Osteoblast (primary cell): Measurements from ENCODE around the gene CERKL. TPM values are rescaled to one million over a fixed set of nuclear protein-coding genes. Genes with fewer than 3 reads are reported as not detected.
A peak's percentile ranks its signal among the peaks of the same experiment; 100 is the strongest.

ENCODE experiments used
- DNase-seq: peaks from one replicate; pipeline ENCODE4 v3.0.0; 2011; ENCODE audit warnings: low spot score, mixed read lengths; ENCODE audit not compliant: insufficient read length; ENCODE audit errors: missing footprints
- H2AFZ ChIP-seq: 2 replicates; pipeline ENCODE4 v1.6.0; 2011; ENCODE audit warnings: mild to moderate bottlenecking, low read length
- H3K27ac ChIP-seq: 2 replicates; pipeline ENCODE4 v1.5.1; 2011; ENCODE audit warnings: mild to moderate bottlenecking, low read depth, low read length, moderate library complexity
- H3K27me3 ChIP-seq: 2 replicates; pipeline ENCODE4 v1.6.0; 2012; ENCODE audit warnings: mild to moderate bottlenecking, control low read depth, inconsistent platforms, low read length, moderate library complexity; ENCODE audit not compliant: insufficient read depth
- H3K36me3 ChIP-seq: 2 replicates; pipeline ENCODE4 v1.5.1; 2011; ENCODE audit warnings: mild to moderate bottlenecking, low read length, control low read depth, moderate library complexity; ENCODE audit not compliant: insufficient read depth
- H3K4me1 ChIP-seq: 2 replicates; pipeline ENCODE4 v1.5.1; 2011; ENCODE audit warnings: mild to moderate bottlenecking, low read length, control low read depth, moderate library complexity; ENCODE audit not compliant: insufficient read depth
- H3K4me2 ChIP-seq: 2 replicates; pipeline ENCODE4 v1.6.0; 2011; ENCODE audit warnings: mild to moderate bottlenecking, low read length; ENCODE audit not compliant: insufficient read depth
- H3K4me3 ChIP-seq: fragments of 200-600 bp; sonication (generic); 3 replicates; pipeline ENCODE4 v1.5.1; 2012; ENCODE audit warnings: mild to moderate bottlenecking, low read length, inconsistent platforms; ENCODE audit not compliant: insufficient read depth
- H3K79me2 ChIP-seq: 2 replicates; pipeline ENCODE4 v1.6.0; 2012; ENCODE audit warnings: mild to moderate bottlenecking, low read length, control low read depth, inconsistent platforms; ENCODE audit not compliant: insufficient read depth
- H3K9me3 ChIP-seq: 2 replicates; pipeline ENCODE4 v1.5.1; 2011; ENCODE audit warnings: low read depth, low read length, control low read depth
- H4K20me1 ChIP-seq: 2 replicates; pipeline ENCODE4 v1.6.0; 2012; ENCODE audit warnings: mild to moderate bottlenecking, low read length, control low read depth; ENCODE audit not compliant: insufficient read depth
- total RNA-seq: library from RNA; depleted of rRNA; stranded (reverse); fragments of >200 nt; gene quantifications from 2 replicates; pipeline ENCODE4 v1.2.3, GENCODE V29; 2012
- TF ChIP-seq, protein P1 (sequence below): IDR thresholded peaks from 2 replicates; pipeline ENCODE4 v1.5.1; 2011; ENCODE audit warnings: mild to moderate bottlenecking, low read depth, low read length, moderate library complexity; ENCODE audit errors: extremely low read depth

The CERKL gene
- total RNA-seq, 1 donor: not detected

DNA sequence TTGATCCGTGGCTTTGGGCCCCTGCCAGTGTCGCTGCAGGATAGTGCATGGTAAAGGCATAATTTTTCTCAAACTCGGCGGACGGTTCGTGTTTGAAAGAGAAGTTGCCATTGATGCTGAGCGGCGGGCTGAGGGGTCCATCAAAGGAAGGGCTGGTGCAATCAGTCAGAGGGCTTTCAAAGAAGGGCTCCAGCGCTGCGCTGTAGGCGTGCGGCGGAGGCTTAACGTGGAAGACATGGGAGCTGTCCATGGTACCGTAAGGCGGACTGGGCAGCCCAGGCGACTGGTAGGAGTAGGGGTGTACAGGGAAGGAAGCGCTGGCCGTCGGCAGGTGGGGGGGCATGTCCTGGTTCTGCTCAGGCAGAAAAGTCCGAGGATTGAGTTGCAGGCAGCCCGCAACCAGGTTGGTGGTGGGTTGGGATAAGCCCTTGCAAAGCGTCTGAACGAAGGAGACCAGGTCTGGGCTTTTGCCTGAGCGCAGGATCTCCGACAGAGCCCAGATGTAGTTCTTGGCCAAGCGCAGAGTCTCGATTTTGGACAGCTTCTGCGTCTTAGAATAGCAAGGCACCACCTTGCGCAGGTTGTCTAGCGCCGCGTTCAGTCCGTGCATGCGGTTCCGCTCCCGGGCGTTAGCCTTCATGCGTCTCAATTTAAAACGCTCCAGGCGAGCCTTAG, 21.1 kb upstream of the CERKL start:
- Histone ChIP-seq H3K4me2 (no peak overlapping the region), H3K4me3 (no peak overlapping the region), H3K4me1 (no peaks in the 10 kb centered on the region), H3K36me3 (no peaks in the 10 kb centered on the region), H4K20me1 (no peaks in the 10 kb centered on the region), H3K27ac (no peak overlapping the region), H2AFZ (no peak overlapping the region), H3K9me3 (no peaks in the 10 kb centered on the region), H3K27me3 (peaks cover 55% of the 10 kb centered on the region), H3K79me2 (no peaks in the 10 kb centered on the region)
- DNase-seq: peak; percentile 94
- TF ChIP-seq, protein P1, sequence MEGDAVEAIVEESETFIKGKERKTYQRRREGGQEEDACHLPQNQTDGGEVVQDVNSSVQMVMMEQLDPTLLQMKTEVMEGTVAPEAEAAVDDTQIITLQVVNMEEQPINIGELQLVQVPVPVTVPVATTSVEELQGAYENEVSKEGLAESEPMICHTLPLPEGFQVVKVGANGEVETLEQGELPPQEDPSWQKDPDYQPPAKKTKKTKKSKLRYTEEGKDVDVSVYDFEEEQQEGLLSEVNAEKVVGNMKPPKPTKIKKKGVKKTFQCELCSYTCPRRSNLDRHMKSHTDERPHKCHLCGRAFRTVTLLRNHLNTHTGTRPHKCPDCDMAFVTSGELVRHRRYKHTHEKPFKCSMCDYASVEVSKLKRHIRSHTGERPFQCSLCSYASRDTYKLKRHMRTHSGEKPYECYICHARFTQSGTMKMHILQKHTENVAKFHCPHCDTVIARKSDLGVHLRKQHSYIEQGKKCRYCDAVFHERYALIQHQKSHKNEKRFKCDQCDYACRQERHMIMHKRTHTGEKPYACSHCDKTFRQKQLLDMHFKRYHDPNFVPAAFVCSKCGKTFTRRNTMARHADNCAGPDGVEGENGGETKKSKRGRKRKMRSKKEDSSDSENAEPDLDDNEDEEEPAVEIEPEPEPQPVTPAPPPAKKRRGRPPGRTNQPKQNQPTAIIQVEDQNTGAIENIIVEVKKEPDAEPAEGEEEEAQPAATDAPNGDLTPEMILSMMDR: no peak

DNA sequence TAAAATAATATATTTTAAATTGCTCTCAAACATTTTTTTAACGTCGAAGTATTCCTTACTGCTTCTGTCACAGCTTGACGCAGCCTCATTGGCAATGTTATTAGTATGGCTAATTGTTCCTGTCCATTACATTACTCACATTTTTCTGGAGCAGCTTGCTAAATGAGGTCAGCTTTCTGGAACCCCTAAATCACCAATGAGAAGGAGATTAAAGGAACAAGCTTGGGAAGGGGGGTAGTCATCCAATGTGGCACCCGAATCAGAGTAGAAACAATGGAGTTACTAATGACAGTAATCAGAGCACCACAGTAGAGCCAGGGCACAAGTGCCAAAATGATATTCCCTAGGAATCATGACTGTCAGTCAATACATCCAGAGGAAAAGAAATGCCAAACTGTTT, 18.3 kb upstream of the CERKL start:
- TF ChIP-seq, protein P1: no peak
- H3K79me2 ChIP-seq: no peaks in the 10 kb centered on the region
- H3K27me3 ChIP-seq: peaks cover 28% of the 10 kb centered on the region
- no peaks in the 10 kb centered on the region for H3K9me3 ChIP-seq
- no peak overlapping the region for H3K27ac ChIP-seq
- no peak overlapping the region for H2AFZ ChIP-seq
- H3K4me1 ChIP-seq: no peaks in the 10 kb centered on the region
- H3K4me2 ChIP-seq: no peak overlapping the region
- H3K4me3 ChIP-seq: no peak overlapping the region
- DNase-seq: no peak
- no peaks in the 10 kb centered on the region for H3K36me3 ChIP-seq
- no peaks in the 10 kb centered on the region for H4K20me1 ChIP-seq

DNA sequence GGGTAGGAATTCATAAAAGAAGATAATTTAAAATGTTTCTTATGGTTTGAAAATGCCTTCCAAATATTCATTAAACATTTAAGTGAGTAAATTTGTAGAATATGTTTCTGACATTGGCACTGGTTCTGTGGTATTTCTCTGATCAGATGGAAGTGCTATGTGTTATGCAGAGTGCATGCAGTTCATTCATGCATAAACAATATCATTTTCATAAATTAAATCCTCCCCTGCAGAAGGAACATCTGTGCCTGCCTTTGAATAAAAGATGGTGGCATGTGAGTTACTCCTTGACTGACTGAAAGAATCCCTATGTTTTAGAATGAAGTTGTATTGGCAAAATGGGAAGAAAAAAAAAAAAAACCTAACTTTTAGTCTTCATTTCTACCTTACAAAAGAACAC, 17.6 kb upstream of the CERKL start:
- no peak overlapping the region for H2AFZ ChIP-seq
- H3K36me3 ChIP-seq: no peaks in the 10 kb centered on the region
- no peaks in the 10 kb centered on the region for H3K4me1 ChIP-seq
- no peak for DNase-seq
- no peaks in the 10 kb centered on the region for H3K79me2 ChIP-seq
- no peaks in the 10 kb centered on the region for H3K9me3 ChIP-seq
- H3K27ac ChIP-seq: no peak overlapping the region
- H4K20me1 ChIP-seq: no peaks in the 10 kb centered on the region
- H3K4me3 ChIP-seq: no peak overlapping the region
- H3K27me3 ChIP-seq: peaks cover 20% of the 10 kb centered on the region
- H3K4me2 ChIP-seq: no peak overlapping the region
- TF ChIP-seq, protein P1: no peak

DNA sequence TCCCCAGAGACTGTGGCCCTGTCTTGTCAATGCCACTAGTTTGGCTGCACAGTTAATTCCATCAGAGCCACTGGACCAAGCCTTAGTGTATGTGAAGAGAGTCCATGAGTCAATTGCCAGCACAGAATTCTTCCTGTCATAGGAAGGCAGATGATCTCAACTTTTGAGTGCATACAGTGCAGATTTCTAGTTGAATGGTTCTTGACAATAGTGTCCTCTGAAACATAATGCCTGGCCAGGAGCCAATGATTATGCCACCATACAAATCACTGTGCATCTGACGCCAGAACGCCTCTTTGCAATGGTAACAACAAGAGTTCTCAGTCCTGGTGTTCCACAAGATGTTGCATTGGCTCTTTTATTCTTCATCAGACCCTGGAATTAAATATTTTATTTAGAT, 16.3 kb upstream of the CERKL start:
- no peaks in the 10 kb centered on the region for H3K36me3 ChIP-seq
- H3K4me1 ChIP-seq: no peaks in the 10 kb centered on the region
- no peaks in the 10 kb centered on the region for H3K79me2 ChIP-seq
- H3K4me2 ChIP-seq: no peak overlapping the region
- TF ChIP-seq, protein P1: no peak
- no peak for DNase-seq
- no peak overlapping the region for H2AFZ ChIP-seq
- no peak overlapping the region for H3K4me3 ChIP-seq
- no peaks in the 10 kb centered on the region for H4K20me1 ChIP-seq
- no peak overlapping the region for H3K27ac ChIP-seq
- H3K9me3 ChIP-seq: no peaks in the 10 kb centered on the region
- peaks cover 17% of the 10 kb centered on the region for H3K27me3 ChIP-seq
